Kidney tubule cell (primary cell): Measurements from ENCODE around the gene CRELD1.

Experiments
- DNase-seq: peaks from one replicate; pipeline ENCODE4 v3.0.0-alpha.2; 2018; ENCODE audit warnings: low spot score

CRELD1 gene

DNA sequence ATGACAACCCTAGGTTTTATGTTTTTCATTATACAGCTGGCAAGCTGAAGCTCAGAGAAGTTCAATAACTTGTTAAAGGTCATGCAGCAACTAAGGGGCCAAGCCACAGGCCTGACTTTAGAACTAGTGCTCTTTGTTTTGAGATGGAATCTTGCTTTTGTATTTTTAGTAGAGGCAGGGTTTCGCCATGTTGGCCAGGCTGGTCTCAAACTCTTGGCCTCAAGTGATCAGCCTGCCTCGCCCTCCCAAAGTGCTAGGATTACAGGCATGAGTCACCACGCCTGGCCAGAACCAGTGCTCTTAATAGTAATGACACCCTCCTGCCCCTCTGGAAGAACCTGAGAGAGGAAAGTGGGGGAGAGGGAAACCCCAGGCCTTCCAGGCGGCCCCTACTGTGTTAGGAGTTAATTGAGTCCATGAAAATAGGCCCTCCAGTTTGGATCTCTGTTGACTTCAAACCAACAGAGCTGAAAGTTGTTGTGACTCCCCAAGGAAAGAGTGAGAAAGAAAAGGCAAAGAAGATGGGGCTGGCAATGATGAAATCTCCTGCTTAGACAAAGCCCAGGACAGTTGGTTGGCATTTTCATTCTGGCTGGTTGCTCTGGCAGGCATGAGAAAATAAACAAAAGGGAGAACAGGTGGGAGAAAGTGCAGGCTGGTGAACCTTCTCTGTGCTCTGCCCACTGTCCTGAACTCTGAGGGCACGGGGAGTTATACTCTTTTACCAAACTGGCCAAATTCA, 22.1 kb downstream of the CRELD1 start:
- no peak for DNase-seq

DNA sequence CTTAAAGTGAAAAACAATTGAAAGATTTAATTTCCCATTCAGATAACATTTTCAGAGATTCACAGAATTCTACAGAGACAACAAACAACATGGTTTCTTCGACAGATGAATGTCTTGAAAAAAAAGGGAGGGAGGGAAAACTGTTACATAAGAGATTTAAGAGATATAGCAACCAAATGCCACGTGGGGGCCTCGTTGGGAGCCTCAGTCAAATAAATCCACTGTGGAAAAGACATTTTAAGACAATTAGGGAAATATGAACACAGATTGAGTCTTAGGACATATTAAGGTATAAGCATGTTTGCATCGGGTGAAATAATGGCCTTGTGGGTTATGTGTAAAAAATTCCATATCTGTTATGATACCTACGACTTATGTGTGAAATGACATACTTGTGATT, 23.6 kb downstream of the CRELD1 start:
- no peak for DNase-seq

DNA sequence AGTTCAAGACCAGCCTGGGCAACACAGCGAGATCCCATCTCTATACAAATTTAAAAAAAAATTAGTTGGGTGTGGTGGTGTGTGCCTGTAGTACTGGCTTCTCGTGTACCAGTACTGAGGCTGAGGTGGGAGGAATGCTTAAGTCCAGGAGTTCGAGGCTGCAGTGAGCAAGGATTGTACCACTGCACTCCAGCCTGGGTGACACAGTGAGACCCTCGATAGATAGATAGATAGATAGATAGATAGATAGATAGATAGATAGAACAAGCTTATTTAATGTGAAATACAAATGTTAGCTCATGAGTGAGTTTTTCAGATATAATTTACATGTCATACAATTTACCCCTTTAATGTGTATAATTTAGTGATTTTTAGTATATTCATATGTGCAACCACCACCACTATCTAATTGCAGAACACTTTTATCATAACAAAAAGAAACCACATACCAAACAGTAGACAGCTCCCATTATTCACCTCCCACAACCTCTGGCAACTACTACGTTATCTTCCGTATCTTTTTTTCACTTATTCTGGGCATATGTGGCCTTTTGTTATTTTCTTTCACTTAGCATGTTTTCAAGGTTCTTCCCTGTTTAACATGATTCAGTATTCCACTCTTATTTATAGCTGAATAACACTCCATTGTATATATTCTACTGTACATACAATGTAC, 31.7 kb downstream of the CRELD1 start:
- no peak for DNase-seq

DNA sequence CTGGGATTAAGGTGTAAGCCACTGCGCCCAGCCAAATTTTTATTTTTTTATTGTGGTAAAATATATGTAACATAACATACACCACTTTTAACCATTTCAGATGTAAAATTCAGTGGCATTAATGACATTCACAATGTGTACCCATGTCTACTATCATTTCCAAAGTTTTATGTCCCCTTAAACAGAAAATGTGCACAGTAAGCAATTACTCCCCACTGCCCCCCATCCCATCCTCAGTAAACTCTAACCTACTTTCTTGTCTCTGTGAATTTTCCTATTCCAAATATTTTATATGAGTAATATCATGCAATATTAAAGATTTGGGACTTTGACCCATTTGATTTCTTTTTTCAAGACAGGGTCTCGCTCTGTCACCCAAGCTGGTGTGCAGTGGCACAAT, 33.2 kb downstream of the CRELD1 start:
- DNase-seq: no peak

DNA sequence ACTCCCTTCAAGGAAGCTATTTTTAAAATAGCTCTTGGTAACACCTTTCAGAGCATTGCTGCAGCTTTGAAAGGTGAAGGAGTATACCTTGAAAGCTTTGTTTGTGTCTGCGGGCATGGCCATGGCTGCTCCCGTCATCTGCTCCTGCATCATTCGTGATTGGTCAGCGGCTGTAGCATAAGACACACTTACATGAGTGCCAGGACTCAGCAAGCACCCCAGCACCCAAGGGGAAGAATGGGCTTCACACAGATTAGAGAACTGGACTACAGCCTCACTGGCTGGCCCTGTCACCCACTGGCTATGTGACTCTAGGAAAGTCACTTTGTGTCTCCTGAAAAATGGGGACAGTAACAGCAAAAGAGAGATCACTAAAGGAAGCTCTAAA, 36.0 kb downstream of the CRELD1 start:
- no peak for DNase-seq

DNA sequence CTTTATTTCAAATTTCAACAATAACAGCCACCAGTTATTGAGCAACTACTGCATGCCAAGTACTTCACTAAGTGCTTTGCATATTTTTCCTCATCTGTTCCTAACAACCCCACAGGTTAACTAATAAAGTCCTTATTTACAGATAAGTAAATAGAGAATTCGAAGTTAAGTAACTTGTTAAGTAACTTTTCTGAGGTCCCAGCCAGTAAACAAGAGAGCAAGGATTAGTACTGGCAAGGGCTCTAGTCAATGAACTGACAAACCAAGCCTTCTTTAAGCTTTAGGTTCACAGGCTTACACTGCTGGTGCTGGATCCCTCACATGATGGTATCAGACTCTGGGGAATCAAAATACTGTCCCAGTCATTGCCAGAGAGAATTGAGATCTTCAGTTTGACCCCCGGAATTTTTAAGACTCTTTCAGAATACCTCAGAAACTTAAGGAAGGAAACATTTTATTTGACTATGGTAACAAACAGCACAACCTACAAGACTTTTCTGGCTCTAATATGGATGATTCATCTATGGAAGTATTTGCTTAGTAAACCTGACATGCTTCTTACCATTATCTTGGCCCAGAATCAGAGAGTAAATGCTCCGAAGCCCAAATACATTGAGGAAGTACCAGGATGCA, 36.5 kb downstream of the CRELD1 start:
- DNase-seq: peak; percentile 71

DNA sequence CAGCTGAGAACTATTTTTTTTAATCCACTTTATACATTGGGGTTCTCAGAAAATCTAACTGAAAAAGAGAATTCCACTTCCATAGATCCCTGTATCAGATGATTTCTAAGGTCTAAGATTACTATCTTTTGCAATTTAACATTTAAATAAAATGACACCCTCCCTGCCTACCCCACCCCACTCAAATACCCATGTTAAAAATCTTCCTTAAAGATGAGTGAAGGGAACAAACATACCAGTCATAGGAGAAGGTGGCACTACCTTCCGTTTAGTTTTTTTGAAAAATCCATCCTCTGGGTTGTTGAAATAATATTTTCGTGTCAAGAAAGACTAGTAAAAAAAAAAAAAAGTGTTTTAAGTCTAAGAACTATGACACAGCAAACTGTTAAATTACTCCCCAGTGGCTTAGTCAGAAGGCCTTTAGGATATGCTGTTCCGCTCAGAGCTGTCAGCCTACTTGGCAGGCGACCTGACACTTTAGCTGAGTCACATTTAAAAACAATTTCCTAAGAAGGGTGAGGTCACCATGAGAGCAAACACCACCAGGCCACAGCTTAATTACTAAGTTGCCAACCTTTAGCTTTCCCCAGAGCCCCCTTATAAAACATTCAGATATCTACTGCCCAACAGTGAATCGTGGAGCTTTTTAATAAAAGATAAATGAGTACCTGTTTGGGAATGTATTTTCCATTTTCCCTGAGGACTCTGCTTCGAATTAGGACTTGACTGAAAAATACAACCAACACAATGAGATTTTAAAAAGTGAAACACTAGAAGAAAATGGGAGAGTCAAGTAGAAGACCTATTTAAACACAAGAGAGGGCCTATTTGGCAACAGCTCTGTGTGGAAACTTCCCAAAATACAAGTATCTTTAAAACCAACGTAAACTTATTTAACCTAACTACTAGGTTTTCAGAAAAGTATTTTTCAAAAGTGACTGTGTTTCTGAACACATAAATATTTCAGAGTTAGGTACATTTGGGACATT, 43.4 kb downstream of the CRELD1 start:
- peak; percentile 94 for DNase-seq

DNA sequence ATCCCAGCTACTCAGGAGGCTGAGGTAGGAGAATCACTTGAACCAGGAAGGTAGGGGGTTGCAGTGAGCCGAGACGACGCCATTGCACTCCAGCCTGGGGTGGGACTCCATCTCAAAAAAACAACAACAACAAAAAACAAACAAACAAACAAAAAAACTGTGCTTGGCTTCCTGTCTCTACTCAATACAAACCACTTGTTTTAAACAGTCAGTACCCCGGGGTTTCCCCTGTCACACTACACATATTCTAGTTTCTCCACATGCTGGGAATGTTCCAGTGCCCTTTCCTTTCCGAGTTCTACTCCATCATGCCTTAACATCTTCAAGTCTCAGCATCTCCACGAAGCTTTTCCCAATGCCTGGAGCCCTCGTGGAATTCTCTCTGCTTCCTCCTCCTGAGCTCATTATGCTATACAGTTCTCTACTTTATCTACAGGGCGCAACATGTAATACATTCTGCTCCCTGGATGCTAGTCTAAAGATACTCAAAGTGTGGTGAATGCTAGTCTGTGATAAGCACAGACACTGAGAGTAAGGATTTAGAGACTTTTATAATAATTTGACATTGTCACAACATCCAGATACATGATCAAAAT, 45.2 kb downstream of the CRELD1 start:
- DNase-seq: no peak

DNA sequence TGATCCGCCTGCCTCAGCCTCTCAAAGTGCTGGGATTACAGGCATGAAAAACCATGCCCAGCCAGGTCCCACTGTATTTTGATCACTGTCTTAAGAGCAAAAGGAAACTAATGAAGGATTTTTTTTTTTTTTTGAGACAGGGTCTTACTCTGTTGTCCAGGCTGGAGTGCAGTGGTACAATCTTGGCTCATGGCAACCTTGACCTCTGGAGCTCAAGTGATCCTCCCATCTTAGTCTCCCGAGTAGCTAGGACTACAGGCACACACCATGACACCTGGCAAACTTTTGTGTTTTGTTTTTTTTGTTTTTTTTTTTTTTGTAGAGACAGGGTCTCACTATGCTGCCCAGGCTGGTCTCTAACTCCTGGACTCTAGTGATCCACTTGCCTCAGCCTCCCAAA, 46.6 kb downstream of the CRELD1 start:
- no peak for DNase-seq

DNA sequence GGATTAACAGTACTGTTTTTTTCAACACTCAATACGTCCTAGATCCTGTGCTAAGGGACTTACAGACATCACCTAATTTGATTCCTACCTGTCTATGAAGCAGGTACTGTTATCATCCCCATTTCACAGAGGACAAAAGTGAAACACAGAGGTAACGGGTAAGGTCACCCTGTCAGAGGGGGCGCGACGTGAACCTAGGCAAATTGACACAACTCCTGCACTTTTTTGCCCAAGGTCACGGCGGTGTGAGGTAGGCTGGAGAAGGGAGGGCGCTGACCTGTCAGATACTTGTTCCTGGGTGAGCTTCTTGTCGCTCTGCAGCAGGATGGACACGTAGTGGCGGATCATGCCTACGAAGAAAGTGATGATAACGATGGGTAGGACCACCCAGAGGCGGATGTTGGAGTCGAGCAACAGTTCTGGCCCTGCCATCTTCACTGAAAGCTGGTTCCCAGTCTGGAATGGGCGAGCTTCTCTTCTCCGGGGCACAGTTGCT, 52.6 kb downstream of the CRELD1 start:
- peak; percentile 16 for DNase-seq

DNA sequence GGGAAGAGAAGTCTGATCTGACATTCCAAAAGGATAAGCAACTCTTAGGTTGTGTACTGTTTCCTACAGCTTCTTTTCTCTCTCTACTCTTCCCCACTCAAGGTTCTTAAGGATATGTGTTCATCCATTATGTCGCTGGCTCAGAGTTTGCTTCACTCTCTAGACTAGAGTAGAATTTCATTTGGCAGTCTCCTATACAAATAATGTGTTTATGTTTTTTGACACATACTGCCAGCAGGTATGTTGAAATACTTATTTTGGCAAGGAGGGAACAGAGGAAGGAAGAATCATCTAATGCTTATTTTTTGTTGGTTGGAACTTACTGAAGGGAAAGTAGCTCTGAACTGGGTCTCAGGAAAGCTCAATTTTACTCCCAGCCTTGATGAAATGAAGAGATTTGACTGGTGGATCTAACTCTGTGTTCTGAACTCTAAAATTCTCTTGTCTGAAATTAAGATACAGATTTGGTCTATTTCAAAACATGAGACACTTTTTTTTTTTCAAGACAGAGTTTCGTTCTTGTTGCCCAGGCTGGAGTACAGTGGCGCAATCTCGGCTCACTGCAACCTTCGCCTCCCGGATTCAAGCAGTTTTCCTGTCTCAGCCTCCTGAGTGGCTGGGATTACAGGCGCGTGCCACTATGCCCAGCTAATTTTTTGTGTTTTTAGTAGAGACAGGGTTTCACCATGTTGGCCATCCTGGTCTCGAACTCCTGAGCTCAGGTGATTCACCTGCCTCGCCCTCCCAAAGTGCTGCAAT, 60.6 kb downstream of the CRELD1 start:
- no peak for DNase-seq
